Breast epithelium (tissue), 4 donors: Measurements from ENCODE around the gene PRSS36. TPM values are rescaled to one million over a fixed set of nuclear protein-coding genes. Genes with fewer than 3 reads are reported as not detected.
A peak's percentile ranks its signal among the peaks of the same experiment; 100 is the strongest.
"Not testable (repeated sequence)": the region's sequence is repeated elsewhere in the genome, so short reads cannot be mapped to it uniquely, and the experiment has no call there.

Experiments
- DNase-seq, 2 donors: peaks; one replicate each; pipeline ENCODE4 v3.0.0-alpha.2; 2019; ENCODE audit warnings: low spot score in 2 of 2
- H3K27ac ChIP-seq, 2 donors: fragments of 200-600 bp; sonication (generic) in 1 of 2; one replicate each; pipeline ENCODE4 v1.5.1; 2016 to 2019; ENCODE audit warnings: mild to moderate bottlenecking in 1 of 2
- H3K27me3 ChIP-seq, 2 donors: fragments of 200-600 bp; sonication (generic) in 1 of 2; one replicate each; pipeline versions ENCODE4 v1.5.1 to v1.6.0; 2017 to 2019; ENCODE audit warnings: control low read depth in 1 of 2, mild to moderate bottlenecking in 1 of 2
- H3K36me3 ChIP-seq: fragments of 200-600 bp; one replicate; pipeline ENCODE4 v1.5.1; 2019
- H3K4me1 ChIP-seq, 2 donors: fragments of 200-600 bp; sonication (generic); one replicate each; pipeline ENCODE4 v1.5.1; 2016 to 2019; ENCODE audit warnings: control low read depth in 1 of 2
- H3K4me3 ChIP-seq, 3 donors: fragments of 200-600 bp; sonication (generic); 1 replicate in 2 of 3; 2 replicates in 1 of 3; pipeline ENCODE4 v1.5.1; 2016 to 2019; ENCODE audit warnings: mild to moderate bottlenecking in 3 of 3, moderate library complexity in 2 of 3
- H3K9me3 ChIP-seq, 2 donors: fragments of 200-600 bp; sonication (generic) in 1 of 2; one replicate each; pipeline ENCODE4 v1.5.1; 2016 to 2019; ENCODE audit warnings: control low read depth in 1 of 2
- CTCF ChIP-seq, 3 donors: fragments of 450-650 bp; IDR thresholded peaks; one replicate each; pipeline ENCODE4 v1.5.1; 2016 to 2017; ENCODE audit warnings: antibody characterized with exemption in 3 of 3, mild to moderate bottlenecking in 3 of 3, moderate library complexity in 3 of 3
- POLR2A ChIP-seq: fragments of 450-650 bp; IDR thresholded peaks from one replicate; pipeline ENCODE4 v1.6.1; 2016; ENCODE audit warnings: antibody characterized with exemption, mild to moderate bottlenecking, moderate library complexity
- POLR2AphosphoS5 ChIP-seq, 3 donors: sonication (generic); formaldehyde crosslinking; IDR thresholded peaks; one replicate each; pipeline ENCODE4 v1.6.1; 2017; ENCODE audit warnings: antibody characterized with exemption in 3 of 3
- intact Hi-C: fragments of 100-400 bp; cut with DNase I; formaldehyde crosslinking; loops from one replicate; pipeline ENCODE4 v1.15.1; 2023; ENCODE audit warnings: low total_unique reads
- total RNA-seq, 3 donors: library from RNA; depleted of rRNA; stranded (reverse); fragments of >200 nt; gene quantifications; one replicate each; pipeline ENCODE4 v1.1.0, GENCODE V29; 2016

PRSS36 gene
- total RNA-seq, 3 donors from 2014 or later, result 0.98 to 8.3 (median 2.0) TPM

DNA sequence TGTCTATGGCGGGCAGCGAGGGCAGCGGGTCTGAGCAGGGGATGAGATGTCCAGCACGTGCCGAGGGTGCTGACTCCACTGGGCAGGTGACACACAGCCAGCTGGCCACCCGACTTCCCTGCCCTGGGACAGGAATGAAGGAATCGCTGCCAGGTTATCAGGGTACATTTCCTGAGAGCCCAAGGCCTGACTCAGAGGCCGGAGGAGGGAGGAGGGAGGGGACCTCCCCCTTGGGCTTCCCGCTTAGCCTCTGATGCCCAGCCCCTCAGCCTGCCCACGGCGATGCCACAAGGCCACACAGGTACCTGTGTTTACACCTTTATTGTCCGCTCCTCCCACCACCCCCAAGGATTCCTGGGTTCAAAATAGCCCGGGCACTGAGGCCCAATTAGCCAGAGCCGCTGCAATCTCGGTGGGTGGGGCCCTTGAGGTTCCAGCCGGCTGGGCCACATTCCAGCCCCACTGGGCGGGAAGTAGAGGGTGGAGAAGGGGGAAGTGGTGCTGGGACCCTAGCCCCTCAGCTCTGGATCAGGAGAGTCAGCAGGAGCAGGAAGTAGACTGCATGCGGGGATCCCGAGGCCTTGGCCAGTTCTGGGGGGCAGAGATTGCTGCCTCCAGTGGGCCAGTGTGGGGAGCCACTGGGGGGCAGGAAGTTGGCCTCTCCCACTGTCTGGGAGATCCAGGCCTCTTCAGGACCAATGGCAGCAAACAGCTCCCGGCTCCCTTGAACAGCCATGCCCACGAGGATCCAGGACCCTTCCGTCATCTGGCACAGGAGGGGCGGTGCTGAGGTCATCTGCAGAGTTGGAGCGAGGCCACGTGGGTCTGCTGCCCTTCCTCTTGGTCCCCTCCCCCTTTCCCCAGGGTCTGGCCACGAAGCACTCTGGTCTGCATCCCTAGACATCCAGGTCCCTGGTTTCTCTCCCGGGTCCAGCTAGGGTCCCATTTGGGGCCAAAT is 11.0 kb downstream of the PRSS36 start:
- Histone ChIP-seq H3K36me3 (no peaks in the 10 kb centered on the region), H3K27me3 (no peaks in the 10 kb centered on the region), H3K27ac (peak overlapping the region; percentile 87 to 91), H3K4me3 (peak overlapping the region; percentile 7 to 42 (median 18)), H3K4me1 (peaks cover 9 to 28% of the 10 kb centered on the region in 2 donors), H3K9me3 (no peaks in the 10 kb centered on the region)
- TF ChIP-seq POLR2A (no peak), POLR2AphosphoS5 (IDR thresholded peaks at IDR 0.05) (peak in 2 of 3 donors; percentile 25 to 64)
- intact Hi-C loops, result no loop called here
- peak in 1 of 2 donors; percentile 85 for DNase-seq

DNA sequence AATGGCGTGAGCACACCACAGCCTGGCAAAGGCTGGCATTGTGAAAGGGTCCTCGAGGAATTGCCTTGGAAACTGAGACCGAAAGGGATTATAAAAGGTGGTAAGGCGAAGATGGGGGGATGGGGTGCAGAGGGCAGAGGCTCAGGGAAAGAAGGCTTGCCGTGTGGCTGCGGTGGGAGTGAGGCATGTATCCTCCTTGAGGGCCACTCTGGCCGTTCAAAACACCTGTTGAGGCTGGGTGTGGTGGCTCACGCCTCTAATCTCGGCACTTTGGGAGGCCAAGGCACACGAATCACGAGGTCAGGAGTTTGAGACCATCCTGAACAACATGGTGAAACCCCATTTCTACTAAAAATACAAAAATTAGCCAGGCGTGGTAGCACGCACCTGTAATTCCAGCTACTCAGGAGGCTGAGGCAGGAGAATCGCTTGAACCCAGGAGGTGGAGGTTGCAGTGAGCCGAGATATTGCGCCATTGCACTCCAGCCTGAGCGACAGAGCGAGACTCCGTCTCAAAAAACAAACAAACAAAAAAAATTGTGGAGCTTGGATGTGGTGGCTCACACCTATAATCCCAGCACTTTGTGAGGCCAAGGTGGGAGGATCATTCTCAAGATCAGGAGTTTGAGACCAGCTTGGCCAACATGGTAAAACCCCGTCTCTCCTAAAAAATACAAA is 12.9 kb downstream of the PRSS36 start:
- peaks cover 9 to 35% of the 10 kb centered on the region in 2 donors for H3K4me1 ChIP-seq
- H3K9me3 ChIP-seq, H3K27ac ChIP-seq, intact Hi-C loops, DNase-seq, H3K4me3 ChIP-seq, H3K27me3 ChIP-seq, H3K36me3 ChIP-seq: not testable (repeated sequence)

DNA sequence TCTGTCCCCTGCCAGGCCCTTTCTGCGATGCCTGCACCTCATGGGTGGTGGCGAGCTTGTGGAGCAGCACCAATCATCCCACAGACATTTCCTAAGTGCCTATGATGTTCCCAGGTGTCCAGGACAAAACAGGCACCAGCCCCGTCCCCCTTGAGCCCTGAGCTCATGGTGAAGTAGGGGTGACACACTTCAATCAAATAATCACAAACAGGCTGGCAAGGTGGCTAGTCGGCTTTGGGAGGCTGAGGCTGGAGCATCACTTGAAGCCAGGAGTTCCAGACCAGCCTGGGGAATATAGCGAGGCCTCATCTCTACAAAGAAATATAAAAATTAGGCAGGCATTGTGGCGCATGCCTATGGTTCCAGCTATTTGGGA is 13.6 kb downstream of the PRSS36 start:
- H3K4me1 ChIP-seq, result peaks cover 2 to 35% of the 10 kb centered on the region in 2 donors

GRCh38 chr16:31135535-31136286 is 14.2 kb downstream of the PRSS36 start, which contains the start of gene PRSS8:
Gene PRSS8 (minus strand): TSS chr16:31135727. CDS start chr16:31135498, 229 bp downstream.
- peak within 1 kb of the TSS; percentile 95 for H3K27ac ChIP-seq
- H3K36me3 ChIP-seq, result no peaks in the 10 kb centered on the region
- intact Hi-C loops, result no loop called here
- TF ChIP-seq POLR2AphosphoS5 (IDR thresholded peaks at IDR 0.05) (peak in 1 of 3 donors; percentile 83), CTCF (IDR thresholded peaks at IDR 0.05) (no peak), POLR2A (peak; percentile 55)
- H3K9me3 ChIP-seq, result no peaks in the 10 kb centered on the region
- H3K27me3 ChIP-seq, result no peaks in the 10 kb centered on the region
- H3K4me3 ChIP-seq, result peak within 1 kb of the TSS in 2 of 3 donors; percentile 68 to 73
- peak; percentile 90 to 91 for DNase-seq
- H3K4me1 ChIP-seq, result peaks cover 0 to 38% of the 10 kb centered on the region in 2 donors

More for the DNA sequence above, 13.6 kb downstream of the PRSS36 start:
- intact Hi-C loops, result no loop called here
- Histone ChIP-seq H3K36me3 (no peaks in the 10 kb centered on the region), H3K27me3 (no peaks in the 10 kb centered on the region), H3K27ac (no peak overlapping the region), H3K4me3 (no peak overlapping the region), H3K9me3 (no peaks in the 10 kb centered on the region)
- TF ChIP-seq POLR2A (no peak), POLR2AphosphoS5 (IDR thresholded peaks at IDR 0.05) (no peak), CTCF (IDR thresholded peaks at IDR 0.05) (no peak)
- DNase-seq, result no peak

GRCh38 chr16:31134625-31135534 is 15.0 kb downstream of the PRSS36 start:
- Histone ChIP-seq H3K27ac (peak overlapping the region; percentile 95), H3K9me3 (no peaks in the 10 kb centered on the region), H3K4me1 (peaks cover 4 to 45% of the 10 kb centered on the region in 2 donors), H3K36me3 (no peaks in the 10 kb centered on the region), H3K27me3 (no peaks in the 10 kb centered on the region), H3K4me3 (peak overlapping the region in 2 of 3 donors; percentile 68 to 73)
- intact Hi-C loops, result no loop called here
- DNase-seq, result peak in 1 of 2 donors; percentile 70
- TF ChIP-seq CTCF (IDR thresholded peaks at IDR 0.05) (peak; percentile 22 to 69 (median 53)), POLR2AphosphoS5 (IDR thresholded peaks at IDR 0.05) (peak in 1 of 3 donors; percentile 49), POLR2A (no peak)
